NCI-H2081 treated with DMSO at 0.1 percent for 48 hours (cell line): ENCODE measurements around the gene ALG9.
"Not testable (repeated sequence)": the region's sequence is repeated elsewhere in the genome, so short reads cannot be mapped to it uniquely, and the experiment has no call there.

Experiments
- DNase-seq: peaks from one replicate; lab custom pipeline; 2025; lab: John Stamatoyannopoulos, UW

Gene ALG9

GRCh38 chr11:111870886-111871692 is at the start of gene ALG9:
ALG9 (minus strand) TSS chr11:111871581; CDS start chr11:111871482, 99 bp downstream.
- DNase-seq: peak; percentile 47

GRCh38 chr11:111920908-111921307 is 49.5 kb upstream of the ALG9 start:
- DNase-seq: no peak

GRCh38 chr11:111918390-111919256 is 47.2 kb upstream of the ALG9 start, which contains the start of gene C11orf52:
C11orf52 (plus strand) TSS chr11:111918913; CDS start chr11:111918973, 60 bp downstream.
- peak; percentile 90 for DNase-seq

GRCh38 chr11:111917788-111918187 is 46.4 kb upstream of the ALG9 start:
- DNase-seq: no peak

GRCh38 chr11:111917312-111917711 is 45.9 kb upstream of the ALG9 start:
- no peak for DNase-seq

GRCh38 chr11:111916768-111917167 is 45.4 kb upstream of the ALG9 start:
- no peak for DNase-seq

- no peak for DNase-seq
Measured at GRCh38 chr11:111913997-111914396, 42.6 kb upstream of the ALG9 start.

GRCh38 chr11:111913031-111913861 is 41.9 kb upstream of the ALG9 start:
- DNase-seq: no peak

GRCh38 chr11:111912535-111912934 is 41.2 kb upstream of the ALG9 start, which contains the start of gene HSPB2:
HSPB2 (plus strand) TSS chr11:111912734; CDS start chr11:111912830, 96 bp downstream.
- no peak for DNase-seq

GRCh38 chr11:111911563-111912401 is 40.4 kb upstream of the ALG9 start, which contains the start of gene CRYAB:
CRYAB (minus strand) TSS chr11:111911770; CDS start chr11:111911724, 46 bp downstream.
- DNase-seq: no peak

- no peak for DNase-seq
Measured at GRCh38 chr11:111910676-111911562, 39.5 kb upstream of the ALG9 start.

- DNase-seq: no peak
Measured at GRCh38 chr11:111909378-111909777, 38.0 kb upstream of the ALG9 start.

GRCh38 chr11:111908639-111909305 is 37.4 kb upstream of the ALG9 start:
- DNase-seq: no peak

GRCh38 chr11:111906680-111907079 is 35.3 kb upstream of the ALG9 start:
- DNase-seq: no peak

GRCh38 chr11:111905411-111905810 is 34.0 kb upstream of the ALG9 start:
- no peak for DNase-seq

- DNase-seq: no peak
Measured at GRCh38 chr11:111886844-111887243, 15.5 kb upstream of the ALG9 start.

GRCh38 chr11:111886032-111886431 is 14.7 kb upstream of the ALG9 start:
- no peak for DNase-seq

- DNase-seq: not testable (repeated sequence)
Measured at GRCh38 chr11:111885053-111885452, 13.7 kb upstream of the ALG9 start.

GRCh38 chr11:111882202-111882601 is 10.8 kb upstream of the ALG9 start:
- DNase-seq: no peak
